Lung (tissue), 12 donors: ENCODE results near the gene CDKN1C. TPM values are rescaled to one million over a fixed set of nuclear protein-coding genes. Genes with fewer than 3 reads are reported as not detected.

ENCODE experiments used
- ATAC-seq: fragments of 200-7000 bp; cut with Tn5 transposase; one replicate; pipeline ENCODE4 v1.9.1; 2020; ENCODE audit warnings: moderate number of reproducible peaks; ENCODE audit not compliant: insufficient read depth, low FRiP score
- DNase-seq, 3 donors: peaks; one replicate each; pipeline ENCODE4 v3.0.0-alpha.2; 2013 to 2017
- H3K27ac ChIP-seq, 2 donors: one replicate each; pipeline ENCODE4 v1.5.1; 2013; ENCODE audit warnings: mild to moderate bottlenecking in 2 of 2, moderate library complexity in 2 of 2, control low read depth in 1 of 2, inconsistent platforms in 1 of 2, low read depth in 1 of 2, low read length in 1 of 2
- H3K27me3 ChIP-seq, 3 donors: one replicate each; pipeline ENCODE4 v1.5.1; 2013; ENCODE audit warnings: low read length in 2 of 3; ENCODE audit not compliant: control insufficient read depth in 3 of 3, insufficient read depth in 3 of 3
- H3K36me3 ChIP-seq, 4 donors: one replicate each; pipeline ENCODE4 v1.5.1; 2013; ENCODE audit warnings: low read length in 4 of 4, mild to moderate bottlenecking in 1 of 4, moderate library complexity in 1 of 4; ENCODE audit not compliant: control insufficient read depth in 4 of 4, insufficient read depth in 4 of 4
- H3K4me1 ChIP-seq, 5 donors: one replicate each; pipeline ENCODE4 v1.5.1; 2013; ENCODE audit warnings: low read length in 5 of 5, mild to moderate bottlenecking in 2 of 5, moderate library complexity in 1 of 5; ENCODE audit not compliant: control insufficient read depth in 5 of 5, insufficient read depth in 5 of 5
- H3K4me3 ChIP-seq: one replicate; pipeline ENCODE4 v1.5.1; 2013; ENCODE audit warnings: mild to moderate bottlenecking, control low read depth, moderate library complexity
- H3K9ac ChIP-seq, 2 donors: one replicate each; pipeline ENCODE4 v1.5.1; 2013; ENCODE audit warnings: low read length in 2 of 2, control low read depth in 1 of 2; ENCODE audit not compliant: insufficient read depth in 1 of 2
- H3K9me3 ChIP-seq, 4 donors: one replicate each; pipeline ENCODE4 v1.5.1; 2013; ENCODE audit warnings: low read length in 3 of 4, mild to moderate bottlenecking in 1 of 4, moderate library complexity in 1 of 4; ENCODE audit not compliant: control insufficient read depth in 4 of 4, insufficient read depth in 3 of 4
- CTCF ChIP-seq: IDR thresholded peaks from 2 replicates; pipeline ENCODE4 v1.5.1; 2012; ENCODE audit warnings: mild to moderate bottlenecking; ENCODE audit errors: control extremely low read depth, extremely low read depth
- WGBS, 2 donors: extraction: QIAGEN DNeasy Blood & Tissue Kit; methylation state at CpG; one replicate each; pipeline ENCODE4 v1.1.7; 2013; 5-methylcytosine and 5-hydroxymethylcytosine counted together
- polyA plus RNA-seq, 2 donors: library from polyadenylated mRNA; stranded (reverse); fragments of 200-250 nt; gene quantifications; one replicate each; pipeline ENCODE4 v1.2.1, GENCODE V29; 2013
- total RNA-seq, 2 donors: library from RNA; depleted of rRNA in 1 of 2; stranded (reverse); fragments of >200 nt in 1 of 2; gene quantifications; one replicate each; pipeline ENCODE4 v1.2.1, GENCODE V29; 2014 to 2021
- donor health status: control.
- donor health status: control.
- donor health status: Bipolar disorder and iron deficiency.
- donor health status: healthy.
- donor health status: DM: yes; HTN: yes; CAD: no.

CDKN1C gene
- total and polyA plus RNA-seq, 4 donors: 9.9 to 123 (median 26.8) TPM

- TF ChIP-seq CTCF: no peak
- DNase-seq: no peak
- Histone ChIP-seq H3K4me3 (no peak overlapping the region), H3K27me3 (peaks cover 0 to 3% (median 2%) of the 10 kb centered on the region in 3 donors), H3K9ac (no peak overlapping the region), H3K36me3 (no peaks in the 10 kb centered on the region), H3K4me1 (peaks cover 0 to 22% (median 8%) of the 10 kb centered on the region in 5 donors), H3K27ac (no peak overlapping the region), H3K9me3 (no peaks in the 10 kb centered on the region)
- WGBS, 2 donors: 85% methylated on average over 22 to 23 of the region's 23 CpGs
- ATAC-seq: no peak
These were observed 17.5 kb upstream of the CDKN1C start for GRCh38 chr11:2902784-2903671.

DNA sequence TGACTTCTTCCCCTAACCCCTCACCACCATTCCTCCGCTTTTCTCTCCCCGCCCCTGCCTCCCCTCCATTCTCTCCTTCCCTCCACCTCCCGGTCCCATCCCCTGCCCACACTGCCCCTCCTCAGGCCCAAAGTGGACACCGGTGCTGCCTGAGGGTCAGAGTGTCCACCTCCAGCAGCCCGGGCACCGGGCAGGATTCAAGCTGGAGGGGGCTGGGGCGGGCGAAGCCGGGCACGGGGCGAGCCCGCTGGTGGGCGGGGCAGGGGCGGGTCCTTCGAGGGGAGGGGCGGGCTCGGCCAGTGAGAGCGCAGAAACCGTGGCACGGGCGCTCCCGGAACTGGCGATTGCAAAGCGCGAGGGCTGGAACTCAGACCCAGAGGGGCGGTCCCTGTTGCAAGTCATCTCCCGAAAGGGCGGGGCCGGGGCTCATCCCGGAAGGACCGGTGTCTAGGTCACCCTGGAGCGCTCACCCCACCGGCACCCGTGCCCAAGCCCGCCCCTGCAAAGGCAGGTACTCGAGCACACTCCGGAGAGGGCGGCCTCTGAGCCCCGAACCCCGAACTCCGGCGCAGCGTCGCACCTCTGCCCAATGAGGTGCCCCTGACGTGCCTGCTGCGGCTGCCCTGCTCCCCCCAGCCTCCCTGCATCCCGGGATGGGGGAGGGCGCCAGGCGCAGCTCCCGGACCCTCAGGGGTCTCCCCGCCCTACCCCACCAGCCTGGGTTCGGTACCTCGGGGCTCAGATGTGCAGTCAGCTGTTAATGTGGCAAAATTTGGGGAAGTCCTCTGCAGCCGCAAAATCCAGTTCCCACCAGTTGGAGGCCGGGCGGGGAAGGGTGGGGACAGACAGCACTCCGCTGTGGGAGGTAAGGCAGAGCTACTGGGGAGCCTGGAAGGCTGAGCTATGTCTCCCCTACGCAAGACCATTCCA lies 16.5 kb upstream of the CDKN1C start:
- Histone ChIP-seq H3K27me3 (peaks cover 0 to 2% (median 0%) of the 10 kb centered on the region in 3 donors), H3K27ac (peak overlapping the region; percentile 53 to 81), H3K4me1 (peaks cover 0 to 23% (median 8%) of the 10 kb centered on the region in 5 donors), H3K36me3 (no peaks in the 10 kb centered on the region), H3K4me3 (peak overlapping the region; percentile 30), H3K9ac (no peak overlapping the region), H3K9me3 (no peaks in the 10 kb centered on the region)
- DNase-seq: peak; percentile 88 to 92 (median 90)
- ATAC-seq: peak; percentile 92
- no peak for TF ChIP-seq CTCF
- 3 to 7% methylated on average over 56 to 58 of the region's 58 CpGs for WGBS, 2 donors

DNA sequence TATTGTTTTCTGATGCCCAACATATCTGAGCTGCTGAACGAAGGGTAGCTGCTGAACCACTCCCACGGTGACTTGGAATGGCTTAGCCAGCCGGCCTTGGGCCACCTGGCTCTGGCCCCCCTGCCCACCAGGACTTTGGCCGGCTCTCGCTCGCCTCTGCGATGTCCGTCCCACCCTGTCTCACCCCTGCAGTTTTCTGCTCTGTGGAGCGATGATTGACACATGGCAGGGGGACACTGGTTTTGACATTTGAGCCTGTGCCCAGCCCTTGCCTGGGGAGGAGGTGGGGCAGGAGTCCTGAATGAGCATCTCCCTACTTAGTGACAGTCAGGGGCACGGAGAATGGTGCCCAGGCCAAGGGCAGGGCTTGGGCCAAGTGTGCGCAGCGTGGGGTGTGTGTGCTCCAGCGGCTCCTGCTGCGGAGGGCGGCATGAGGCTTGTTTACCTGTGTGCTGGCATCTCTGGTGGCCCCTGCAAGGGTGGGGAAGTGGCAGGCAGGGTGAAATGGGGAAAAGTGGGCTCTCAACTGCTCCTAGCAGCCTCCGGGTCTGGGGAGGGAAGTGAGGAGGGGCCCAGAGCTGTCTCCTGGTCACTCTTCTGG lies 15.7 kb upstream of the CDKN1C start:
- Histone ChIP-seq H3K36me3 (no peaks in the 10 kb centered on the region), H3K9ac (no peak overlapping the region), H3K9me3 (no peaks in the 10 kb centered on the region), H3K4me1 (peaks cover 0 to 23% (median 8%) of the 10 kb centered on the region in 5 donors), H3K4me3 (no peak overlapping the region), H3K27ac (peak overlapping the region in 1 of 2 donors; percentile 81), H3K27me3 (peaks cover 0 to 2% (median 0%) of the 10 kb centered on the region in 3 donors)
- no peak for TF ChIP-seq CTCF
- no peak for DNase-seq
- 93 to 94% methylated on average over 16 of the region's 16 CpGs for WGBS, 2 donors
- no peak for ATAC-seq
